B cell (primary cell): ENCODE data around the gene HSD11B1. TPM values are rescaled to one million over a fixed set of nuclear protein-coding genes. Genes with fewer than 3 reads are reported as not detected.

Experiments
- ATAC-seq: fragments of 200-7000 bp; cut with Tn5 transposase; one replicate; pipeline ENCODE4 v1.10.0; 2021; ENCODE audit warnings: low read depth, mild to moderate bottlenecking, moderate number of reproducible peaks, moderate library complexity
- CTCF ChIA-PET: fragments of 350-600 bp; sonication (Branson Sonifier 250); formaldehyde crosslinking; loops from one replicate; lab custom pipeline; 2021; ENCODE audit warnings: antibody characterized with exemption, inconsistent platforms; lab: Charles Lee
- POLR2A ChIA-PET: fragments of 350-600 bp; sonication (Branson Sonifier 250); formaldehyde crosslinking; loops from one replicate; lab custom pipeline; 2021; ENCODE audit warnings: antibody characterized with exemption; lab: Charles Lee
- DNase-seq: peaks from one replicate; pipeline ENCODE4 v3.0.0; 2013
- H2AFZ ChIP-seq: 2 replicates; pipeline ENCODE4 v1.6.1; 2012; ENCODE audit warnings: mild to moderate bottlenecking, low read depth, low read length; ENCODE audit not compliant: insufficient read depth, poor library complexity, severe bottlenecking
- H3K27ac ChIP-seq, 2 donors: 1 replicate in 1 of 2; 2 replicates in 1 of 2; pipeline ENCODE4 v1.5.1; 2012 to 2013; ENCODE audit warnings: low read length in 2 of 2, mild to moderate bottlenecking in 2 of 2, moderate library complexity in 1 of 2
- H3K27me3 ChIP-seq, 4 experiments: fragments of 200-600 bp in 1 of 4; sonication (generic) in 1 of 4; replicated peaks in 1 of 4; 1 replicate in 2 of 4; 2 replicates in 2 of 4; pipeline versions ENCODE4 v1.6.1 to v1.7.0; 2013 to 2016; ENCODE audit warnings: low read length in 3 of 4, mild to moderate bottlenecking in 2 of 4, mixed read lengths in 1 of 4, moderate library complexity in 1 of 4; ENCODE audit not compliant: insufficient read depth in 4 of 4, control insufficient read depth in 3 of 4; ENCODE audit errors: control extremely low read depth in 1 of 4
- H3K36me3 ChIP-seq, 2 experiments: replicated peaks in 1 of 2; 1 replicate in 1 of 2; 2 replicates in 1 of 2; pipeline versions ENCODE4 v1.6.1 to v1.7.1; 2013; ENCODE audit warnings: low read length in 1 of 2; ENCODE audit not compliant: insufficient read depth in 2 of 2, control insufficient read depth in 1 of 2; ENCODE audit errors: control extremely low read depth in 1 of 2, extremely low read depth in 1 of 2
- H3K4me1 ChIP-seq, 2 donors: fragments of 200-600 bp in 1 of 2; sonication (generic) in 1 of 2; 1 replicate in 1 of 2; 2 replicates in 1 of 2; pipeline versions ENCODE4 v1.5.1 to v1.6.1; 2013 to 2017; ENCODE audit warnings: low read length in 2 of 2; ENCODE audit not compliant: control insufficient read depth in 2 of 2, insufficient read depth in 2 of 2
- H3K4me2 ChIP-seq: replicated peaks from 2 replicates; pipeline ENCODE3; 2012; ENCODE audit warnings: mild to moderate bottlenecking, low read depth, low read length; ENCODE audit not compliant: poor library complexity, severe bottlenecking
- H3K4me3 ChIP-seq, 5 experiments: fragments of 200-600 bp in 1 of 5; sonication (generic) in 1 of 5; 1 replicate in 3 of 5; 2 replicates in 2 of 5; pipeline versions ENCODE4 v1.5.1 to v1.7.0; 2011 to 2016; ENCODE audit warnings: low read length in 4 of 5, mild to moderate bottlenecking in 4 of 5, low read depth in 2 of 5, control low read depth in 1 of 5, moderate library complexity in 1 of 5; ENCODE audit not compliant: insufficient read depth in 1 of 5; ENCODE audit errors: control extremely low read depth in 1 of 5, extremely low read depth in 1 of 5
- H3K79me2 ChIP-seq: fragments of 200-600 bp; sonication (generic); one replicate; pipeline ENCODE4 v1.6.0; 2016; ENCODE audit warnings: low read length; ENCODE audit not compliant: control insufficient read depth, insufficient read depth
- H3K9ac ChIP-seq: fragments of 200-600 bp; sonication (generic); 2 replicates; pipeline ENCODE4 v1.6.1; 2017; ENCODE audit warnings: mild to moderate bottlenecking, low read length, moderate library complexity
- H3K9me3 ChIP-seq, 3 donors: one replicate each; pipeline versions ENCODE4 v1.6.1 to v1.7.1; 2013; ENCODE audit warnings: low read length in 2 of 3; ENCODE audit not compliant: control insufficient read depth in 2 of 3, insufficient read depth in 1 of 3; ENCODE audit errors: control extremely low read depth in 1 of 3
- H4K20me1 ChIP-seq: 2 replicates; pipeline ENCODE4 v1.6.0; 2012; ENCODE audit warnings: mild to moderate bottlenecking, low read length; ENCODE audit not compliant: insufficient read depth, control insufficient read depth, poor library complexity, severe bottlenecking
- H3K27ac Mint-ChIP-seq: one replicate; pipeline ENCODE4 v1.8.0; 2021; ENCODE audit warnings: mixed read lengths
- H3K27me3 Mint-ChIP-seq: one replicate; pipeline ENCODE4 v1.8.0; 2021; ENCODE audit warnings: mixed read lengths
- H3K4me1 Mint-ChIP-seq: one replicate; pipeline ENCODE4 v1.8.0; 2021; ENCODE audit warnings: mixed read lengths
- H3K4me3 Mint-ChIP-seq: one replicate; pipeline ENCODE4 v1.8.0; 2021; ENCODE audit warnings: mixed read lengths
- H3K9me3 Mint-ChIP-seq: one replicate; pipeline ENCODE4 v1.8.0; 2022; ENCODE audit warnings: mixed read lengths; ENCODE audit not compliant: insufficient read depth
- CTCF ChIP-seq: fragments of 200-600 bp; IDR thresholded peaks from one replicate; pipeline ENCODE4 v1.8.0; 2022; ENCODE audit warnings: antibody characterized with exemption, mild to moderate bottlenecking
- EZH2 ChIP-seq: IDR thresholded peaks from 2 replicates; pipeline ENCODE4 v1.6.1; 2012; ENCODE audit warnings: borderline replicate concordance, low read depth, mild to moderate bottlenecking, moderate library complexity, low read length; ENCODE audit not compliant: insufficient read depth, poor library complexity, severe bottlenecking
- WGBS: methylation state at CpG from one replicate; pipeline ENCODE4 v1.1.5; 2013; ENCODE audit warnings: missing lambda C conversion rate; ENCODE audit not compliant: insufficient coverage; 5-methylcytosine and 5-hydroxymethylcytosine counted together
- intact Hi-C: fragments of 100-400 bp; cut with micrococcal nuclease; formaldehyde crosslinking; loops from one replicate; pipeline ENCODE4 v1.10.0; 2022
- polyA plus RNA-seq: library from polyadenylated mRNA; depleted of rRNA; stranded (reverse); fragments of >200 nt; gene quantifications from 2 replicates; pipeline ENCODE4 v1.2.3, GENCODE V29; 2012
- total RNA-seq, 2 donors: library from RNA; stranded (reverse); fragments of 120-200 nt in 1 of 2; gene quantifications; 1 replicate in 1 of 2; 2 replicates in 1 of 2; pipeline versions ENCODE4 v1.2.3 to v1.2.4, GENCODE V29; 2013 to 2022

HSD11B1 gene
- total and polyA plus RNA-seq, 2 donors (not counting 1 experiment from before 2014, with no cell fraction given): not detected

GRCh38 chr1:209705033-209705598 is 470 bp downstream of the HSD11B1 start:
- Histone ChIP-seq H3K27me3 (peaks cover 0 to 2% (median 0%) of the 10 kb centered on the region in 4 experiments), H3K4me3 (no peak overlapping the region), H3K79me2 (no peaks in the 10 kb centered on the region), H3K4me1 (peaks cover 6 to 10% of the 10 kb centered on the region in 2 donors), H3K36me3 (no peaks in the 10 kb centered on the region), H3K4me2 (no peak overlapping the region), H2AFZ (no peak overlapping the region), H3K27ac (no peak overlapping the region), H3K9ac (no peak overlapping the region), H4K20me1 (no peaks in the 10 kb centered on the region), H3K9me3 (no peaks in the 10 kb centered on the region)
- WGBS: no CpG with 5 or more reads among the region's 2 CpGs
- DNase-seq (no peak), ATAC-seq (no peak)
- CTCF ChIA-PET: no interaction called here
- intact Hi-C loops: no loop called here
- Mint-ChIP-seq H3K4me3 (no peak overlapping the region), H3K27me3 (peaks cover 8% of the 10 kb centered on the region), H3K27ac (no peak overlapping the region), H3K9me3 (no peaks in the 10 kb centered on the region), H3K4me1 (peaks cover 10% of the 10 kb centered on the region)
- TF ChIP-seq CTCF (no peak), EZH2 (no peak)
- POLR2A ChIA-PET: no interaction called here

GRCh38 chr1:209706622-209707021 is 2.0 kb downstream of the HSD11B1 start:
- CTCF ChIA-PET: interaction anchor here (0.7 kb wide), 1 partner anchor 13 kb away, joined by 3 read pairs; no protein-coding TSS in a partner anchor
- Histone ChIP-seq H3K9ac (no peak overlapping the region), H2AFZ (no peak overlapping the region), H3K27me3 (peaks cover 0 to 2% (median 0%) of the 10 kb centered on the region in 4 experiments), H3K9me3 (no peaks in the 10 kb centered on the region), H4K20me1 (no peaks in the 10 kb centered on the region), H3K36me3 (no peaks in the 10 kb centered on the region), H3K27ac (no peak overlapping the region), H3K4me1 (peaks cover 6 to 10% of the 10 kb centered on the region in 2 donors), H3K4me3 (no peak overlapping the region), H3K4me2 (no peak overlapping the region), H3K79me2 (no peaks in the 10 kb centered on the region)
- POLR2A ChIA-PET: no interaction called here
- WGBS: 100% methylated on average over 3 of the region's 3 CpGs
- intact Hi-C loops: no loop called here
- Mint-ChIP-seq H3K27me3 (peaks cover 11% of the 10 kb centered on the region), H3K27ac (no peak overlapping the region), H3K4me1 (peaks cover 10% of the 10 kb centered on the region), H3K4me3 (no peak overlapping the region), H3K9me3 (no peaks in the 10 kb centered on the region)
- no peak for ATAC-seq
- DNase-seq: no peak
- TF ChIP-seq EZH2 (no peak), CTCF (no peak)
